Activated B cell treated with CpG ODN at 0.5 μM for 24 hours (primary cell): Measurements from ENCODE around the gene ACTRT2. TPM values are rescaled to one million over a fixed set of nuclear protein-coding genes. Genes with fewer than 3 reads are reported as not detected.

Experiments
- ATAC-seq: fragments of 200-7000 bp; cut with Tn5 transposase; one replicate; pipeline ENCODE4 v1.10.0; 2021; ENCODE audit warnings: low read depth, mild to moderate bottlenecking, moderate library complexity
- CTCF ChIA-PET: fragments of 350-600 bp; sonication (Branson Sonifier 250); formaldehyde crosslinking; loops from one replicate; lab custom pipeline; 2021; ENCODE audit warnings: antibody characterized with exemption; lab: Charles Lee
- POLR2A ChIA-PET: fragments of 350-600 bp; sonication (Branson Sonifier 250); formaldehyde crosslinking; loops from one replicate; lab custom pipeline; 2021; ENCODE audit warnings: antibody characterized with exemption; lab: Charles Lee
- DNase-seq: peaks from one replicate; pipeline ENCODE4 v3.0.0; 2022
- H3K27ac Mint-ChIP-seq: one replicate; pipeline ENCODE4 v1.8.0; 2020; ENCODE audit warnings: mixed read lengths
- H3K27me3 Mint-ChIP-seq: one replicate; pipeline ENCODE4 v1.8.0; 2021; ENCODE audit warnings: mixed read lengths
- H3K36me3 Mint-ChIP-seq: one replicate; pipeline ENCODE4 v1.8.0; 2021; ENCODE audit warnings: low read depth, mixed read lengths
- H3K4me1 Mint-ChIP-seq: one replicate; pipeline ENCODE4 v1.8.0; 2021; ENCODE audit warnings: mixed read lengths
- H3K4me3 Mint-ChIP-seq: one replicate; pipeline ENCODE4 v1.8.0; 2020; ENCODE audit warnings: mild to moderate bottlenecking, mixed read lengths
- H3K9me3 Mint-ChIP-seq: one replicate; pipeline ENCODE4 v1.8.0; 2020; ENCODE audit warnings: mixed read lengths
- CTCF ChIP-seq: fragments of 200-600 bp; IDR thresholded peaks from one replicate; pipeline ENCODE4 v1.8.0; 2022; ENCODE audit warnings: antibody characterized with exemption, mild to moderate bottlenecking
- intact Hi-C: fragments of 100-400 bp; cut with micrococcal nuclease; formaldehyde crosslinking; loops from one replicate; pipeline ENCODE4 v1.15.1; 2024
- total RNA-seq: library from RNA; stranded (reverse); gene quantifications from 2 replicates; pipeline ENCODE4 v1.2.3, GENCODE V29; 2022

Gene ACTRT2
- total RNA-seq, 1 donor from 2014 or later: not detected

- no peaks in the 10 kb centered on the region for H3K36me3 Mint-ChIP-seq
- H3K9me3 Mint-ChIP-seq: no peaks in the 10 kb centered on the region
- no peak for ATAC-seq
- no peak for TF ChIP-seq CTCF
- POLR2A ChIA-PET: no interaction called here
- peak; percentile 2 for DNase-seq
- peaks cover 5% of the 10 kb centered on the region for H3K4me1 Mint-ChIP-seq
- H3K27me3 Mint-ChIP-seq: no peaks in the 10 kb centered on the region
- no peak overlapping the region for H3K27ac Mint-ChIP-seq
- CTCF ChIA-PET: no interaction called here
- intact Hi-C loops: no loop called here
- no peak overlapping the region for H3K4me3 Mint-ChIP-seq
These were observed 43.2 kb upstream of the ACTRT2 start for GRCh38 chr1:2977886-2978611.

GRCh38 chr1:2978691-2979190 lies 42.5 kb upstream of the ACTRT2 start:
- CTCF ChIA-PET: no interaction called here
- H3K27me3 Mint-ChIP-seq: no peaks in the 10 kb centered on the region
- TF ChIP-seq CTCF: no peak
- ATAC-seq (no peak), DNase-seq (peak; percentile 10)
- H3K4me3 Mint-ChIP-seq: no peak overlapping the region
- no peaks in the 10 kb centered on the region for H3K4me1 Mint-ChIP-seq
- POLR2A ChIA-PET: no interaction called here
- H3K36me3 Mint-ChIP-seq: no peaks in the 10 kb centered on the region
- no peak overlapping the region for H3K27ac Mint-ChIP-seq
- intact Hi-C loops: no loop called here
- no peaks in the 10 kb centered on the region for H3K9me3 Mint-ChIP-seq

- DNase-seq: peak; percentile 11
- no peak overlapping the region for H3K4me3 Mint-ChIP-seq
- ChIA-PET CTCF (no interaction called here), POLR2A (no interaction called here)
- no peak for ATAC-seq
- no peak for TF ChIP-seq CTCF
- H3K27me3 Mint-ChIP-seq: no peaks in the 10 kb centered on the region
- no peak overlapping the region for H3K27ac Mint-ChIP-seq
- no peaks in the 10 kb centered on the region for H3K36me3 Mint-ChIP-seq
- no peaks in the 10 kb centered on the region for H3K9me3 Mint-ChIP-seq
- intact Hi-C loops: no loop called here
- H3K4me1 Mint-ChIP-seq: no peaks in the 10 kb centered on the region
These were observed 41.8 kb upstream of the ACTRT2 start for GRCh38 chr1:2979191-2980072.

- ChIA-PET POLR2A (no interaction called here), CTCF (no interaction called here)
- intact Hi-C loops: no loop called here
- H3K27me3 Mint-ChIP-seq: no peaks in the 10 kb centered on the region
- H3K4me3 Mint-ChIP-seq: no peak overlapping the region
- ATAC-seq: no peak
- no peaks in the 10 kb centered on the region for H3K9me3 Mint-ChIP-seq
- no peak overlapping the region for H3K27ac Mint-ChIP-seq
- TF ChIP-seq CTCF: no peak
- no peaks in the 10 kb centered on the region for H3K4me1 Mint-ChIP-seq
- H3K36me3 Mint-ChIP-seq: no peaks in the 10 kb centered on the region
- peak; percentile 6 for DNase-seq
These were observed 41.0 kb upstream of the ACTRT2 start for GRCh38 chr1:2980073-2980791.
